ENCODE data around the gene MFSD12. TPM values are rescaled to one million over a fixed set of nuclear protein-coding genes. Genes with fewer than 3 reads are reported as not detected.
A peak's percentile ranks its signal among the peaks of the same experiment; 100 is the strongest.

MFSD12 gene
- total RNA-seq, 1 experiment from 2014 or later: 121 TPM

GRCh38 chr19:3601021-3601420 lies 43.6 kb upstream of the MFSD12 start:
- ChIA-PET POLR2A (ENCODE audit: unreplicated experiment) (no interaction called here), CTCF (no interaction called here)
- no peaks in the 10 kb centered on the region for H3K9me2 ChIP-seq (replicated peaks; ENCODE audit: low read length)
- DNase-seq: no peak
- no peaks in the 10 kb centered on the region for H3K79me2 ChIP-seq (ENCODE audit: low read length)
- H3K9me3 ChIP-seq (ENCODE audit: low read length): no peaks in the 10 kb centered on the region
- H3K4me3 ChIP-seq (ENCODE audit: low read length): no peak overlapping the region
- no peaks in the 10 kb centered on the region for H3K36me3 ChIP-seq (ENCODE audit: low read depth, low read length)
- intact Hi-C loops (cut with micrococcal nuclease): no loop called here
- BruUV-seq (replicated peaks): no TSS peak
- peaks cover 5% of the 10 kb centered on the region; the same call in 1 of the 2 replicates for H3K4me1 ChIP-seq (ENCODE audit: insufficient read depth, low read length)
- H3K27ac ChIP-seq (ENCODE audit: low read length): no peak overlapping the region
- no peak overlapping the region for H3K4me2 ChIP-seq (ENCODE audit: low read length)
- H3K9ac ChIP-seq (ENCODE audit: low read length): no peak overlapping the region
- ATAC-seq: no peak
- no peak for TF ChIP-seq EZH2phosphoT487 (IDR thresholded peaks at IDR 0.05; ENCODE audit: borderline replicate concordance, low read length)
- no peak for TF ChIP-seq CTCF (conservative IDR thresholded peaks at IDR 0.05; ENCODE audit: low read depth, low read length)
- no peak for TF ChIP-seq EZH2 (IDR thresholded peaks at IDR 0.05; ENCODE audit: low read length, unreplicated experiment)
- H3F3A ChIP-seq (ENCODE audit: low read length, unreplicated experiment): no peaks in the 10 kb centered on the region
- H4K20me1 ChIP-seq (ENCODE audit: low read length): no peaks in the 10 kb centered on the region
- no peak overlapping the region for H2AFZ ChIP-seq (ENCODE audit: low read length)
- no peaks in the 10 kb centered on the region for H3K27me3 ChIP-seq (ENCODE audit: low read length)

GRCh38 chr19:3599776-3600187 lies 42.4 kb upstream of the MFSD12 start:
- no peak overlapping the region for H2AFZ ChIP-seq (ENCODE audit: low read length)
- H3K4me2 ChIP-seq (ENCODE audit: low read length): no peak overlapping the region
- no peak overlapping the region for H3K27ac ChIP-seq (ENCODE audit: low read length)
- DNase-seq (no peak), ATAC-seq (no peak)
- intact Hi-C loops (cut with micrococcal nuclease): no loop called here
- no peaks in the 10 kb centered on the region for H3K4me1 ChIP-seq (ENCODE audit: insufficient read depth, low read length)
- H3K79me2 ChIP-seq (ENCODE audit: low read length): no peaks in the 10 kb centered on the region
- no TSS peak for BruUV-seq (replicated peaks)
- POLR2A ChIA-PET (ENCODE audit: unreplicated experiment): no interaction called here
- H3K9me3 ChIP-seq (ENCODE audit: low read length): no peaks in the 10 kb centered on the region
- CTCF ChIA-PET: no interaction called here
- H3F3A ChIP-seq (ENCODE audit: low read length, unreplicated experiment): no peaks in the 10 kb centered on the region
- H3K9ac ChIP-seq (ENCODE audit: low read length): no peak overlapping the region
- TF ChIP-seq CTCF (conservative IDR thresholded peaks at IDR 0.05; ENCODE audit: low read depth, low read length) (0 out of 2 replicates have a peak, but pooled peaks have one; percentile 19), EZH2 (IDR thresholded peaks at IDR 0.05; ENCODE audit: low read length, unreplicated experiment) (no peak), EZH2phosphoT487 (IDR thresholded peaks at IDR 0.05; ENCODE audit: borderline replicate concordance, low read length) (no peak)
- H3K27me3 ChIP-seq (ENCODE audit: low read length): no peaks in the 10 kb centered on the region
- no peaks in the 10 kb centered on the region for H4K20me1 ChIP-seq (ENCODE audit: low read length)
- H3K9me2 ChIP-seq (replicated peaks; ENCODE audit: low read length): no peaks in the 10 kb centered on the region
- no peak overlapping the region for H3K4me3 ChIP-seq (ENCODE audit: low read length)
- H3K36me3 ChIP-seq (ENCODE audit: low read depth, low read length): no peaks in the 10 kb centered on the region

GRCh38 chr19:3595521-3596061 lies 38.2 kb upstream of the MFSD12 start:
- no peak overlapping the region for H3K4me3 ChIP-seq (ENCODE audit: low read length)
- H3K27ac ChIP-seq (ENCODE audit: low read length): no peak overlapping the region
- H3K4me1 ChIP-seq (ENCODE audit: insufficient read depth, low read length): no peaks in the 10 kb centered on the region
- H4K20me1 ChIP-seq (ENCODE audit: low read length): no peaks in the 10 kb centered on the region
- ChIA-PET CTCF (no interaction called here), POLR2A (ENCODE audit: unreplicated experiment) (no interaction called here)
- TF ChIP-seq CTCF (conservative IDR thresholded peaks at IDR 0.05; ENCODE audit: low read depth, low read length) (no peak), EZH2 (IDR thresholded peaks at IDR 0.05; ENCODE audit: low read length, unreplicated experiment) (no peak), EZH2phosphoT487 (IDR thresholded peaks at IDR 0.05; ENCODE audit: borderline replicate concordance, low read length) (no peak)
- H3K9ac ChIP-seq (ENCODE audit: low read length): no peak overlapping the region
- H3K27me3 ChIP-seq (ENCODE audit: low read length): no peaks in the 10 kb centered on the region
- intact Hi-C loops (cut with micrococcal nuclease): no loop called here
- H2AFZ ChIP-seq (ENCODE audit: low read length): no peak overlapping the region
- no peaks in the 10 kb centered on the region for H3K9me3 ChIP-seq (ENCODE audit: low read length)
- no peaks in the 10 kb centered on the region for H3K79me2 ChIP-seq (ENCODE audit: low read length)
- ATAC-seq (no peak), DNase-seq (no peak)
- H3K36me3 ChIP-seq (ENCODE audit: low read depth, low read length): no peaks in the 10 kb centered on the region
- no peak overlapping the region for H3K4me2 ChIP-seq (ENCODE audit: low read length)
- H3F3A ChIP-seq (ENCODE audit: low read length, unreplicated experiment): no peaks in the 10 kb centered on the region
- BruUV-seq (replicated peaks): no TSS peak
- no peaks in the 10 kb centered on the region for H3K9me2 ChIP-seq (replicated peaks; ENCODE audit: low read length)

All from PC-3 (cell line).